Measurements from ENCODE around the gene TRAPPC10. TPM values are rescaled to one million over a fixed set of nuclear protein-coding genes. Genes with fewer than 3 reads are reported as not detected.

The TRAPPC10 gene
- total and polyA plus RNA-seq, 2 donors from 2014 or later = 8.8 to 48.5 TPM

DNA sequence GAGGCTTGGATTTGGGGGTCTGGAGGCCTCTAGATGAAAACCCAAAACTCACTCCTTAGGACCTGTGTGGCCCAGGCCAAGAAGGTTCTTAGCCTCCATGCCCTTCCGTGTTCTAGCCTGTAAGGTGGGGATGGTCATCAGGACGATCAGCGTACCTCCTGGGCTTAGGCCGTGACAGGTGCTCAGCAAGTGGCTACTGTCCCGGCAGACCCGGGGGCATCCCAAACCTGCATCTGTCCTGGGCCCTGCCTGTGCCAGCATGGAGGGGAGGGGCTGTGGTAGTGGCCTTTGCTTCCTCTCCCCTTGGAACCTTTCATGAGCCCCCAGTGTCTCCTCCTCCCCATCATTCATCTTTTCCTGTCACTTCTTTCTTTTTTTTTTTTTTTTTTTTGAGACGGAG, 22.7 kb upstream of the TRAPPC10 start:
- no peaks in the 10 kb centered on the region for H3K9me3 ChIP-seq (ENCODE audit: control insufficient read depth in 2 of 3, insufficient read depth in 1 of 3, low read length in 3 of 3)
- no peak overlapping the region for H3K4me3 ChIP-seq (ENCODE audit: low read length in 3 of 3)
- DNase-seq (peak in 1 of 5 donors; percentile 43), FAIRE-seq (no peak)
- no peaks in the 10 kb centered on the region for H3K4me1 ChIP-seq (ENCODE audit: control insufficient read depth in 2 of 3, insufficient read depth in 2 of 3, low read depth in 1 of 3, low read length in 3 of 3)
- H3K27me3 ChIP-seq (ENCODE audit: control insufficient read depth, insufficient read depth, low read length) = no peaks in the 10 kb centered on the region
- no peak overlapping the region for H3K27ac ChIP-seq (ENCODE audit: low read depth in 2 of 2, low read length in 2 of 2)
- H3K36me3 ChIP-seq (ENCODE audit: control insufficient read depth in 2 of 3, insufficient read depth in 3 of 3, low read length in 3 of 3) = no peaks in the 10 kb centered on the region
- TF ChIP-seq, protein P1, sequence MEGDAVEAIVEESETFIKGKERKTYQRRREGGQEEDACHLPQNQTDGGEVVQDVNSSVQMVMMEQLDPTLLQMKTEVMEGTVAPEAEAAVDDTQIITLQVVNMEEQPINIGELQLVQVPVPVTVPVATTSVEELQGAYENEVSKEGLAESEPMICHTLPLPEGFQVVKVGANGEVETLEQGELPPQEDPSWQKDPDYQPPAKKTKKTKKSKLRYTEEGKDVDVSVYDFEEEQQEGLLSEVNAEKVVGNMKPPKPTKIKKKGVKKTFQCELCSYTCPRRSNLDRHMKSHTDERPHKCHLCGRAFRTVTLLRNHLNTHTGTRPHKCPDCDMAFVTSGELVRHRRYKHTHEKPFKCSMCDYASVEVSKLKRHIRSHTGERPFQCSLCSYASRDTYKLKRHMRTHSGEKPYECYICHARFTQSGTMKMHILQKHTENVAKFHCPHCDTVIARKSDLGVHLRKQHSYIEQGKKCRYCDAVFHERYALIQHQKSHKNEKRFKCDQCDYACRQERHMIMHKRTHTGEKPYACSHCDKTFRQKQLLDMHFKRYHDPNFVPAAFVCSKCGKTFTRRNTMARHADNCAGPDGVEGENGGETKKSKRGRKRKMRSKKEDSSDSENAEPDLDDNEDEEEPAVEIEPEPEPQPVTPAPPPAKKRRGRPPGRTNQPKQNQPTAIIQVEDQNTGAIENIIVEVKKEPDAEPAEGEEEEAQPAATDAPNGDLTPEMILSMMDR (IDR thresholded peaks at IDR 0.05; ENCODE audit: borderline replicate concordance, extremely low read depth, insufficient read depth) = no peak
- intact Hi-C loops (cut with DNase I) = no loop called here
- H3K9ac ChIP-seq (ENCODE audit: low read length in 3 of 3) = no peak overlapping the region

DNA sequence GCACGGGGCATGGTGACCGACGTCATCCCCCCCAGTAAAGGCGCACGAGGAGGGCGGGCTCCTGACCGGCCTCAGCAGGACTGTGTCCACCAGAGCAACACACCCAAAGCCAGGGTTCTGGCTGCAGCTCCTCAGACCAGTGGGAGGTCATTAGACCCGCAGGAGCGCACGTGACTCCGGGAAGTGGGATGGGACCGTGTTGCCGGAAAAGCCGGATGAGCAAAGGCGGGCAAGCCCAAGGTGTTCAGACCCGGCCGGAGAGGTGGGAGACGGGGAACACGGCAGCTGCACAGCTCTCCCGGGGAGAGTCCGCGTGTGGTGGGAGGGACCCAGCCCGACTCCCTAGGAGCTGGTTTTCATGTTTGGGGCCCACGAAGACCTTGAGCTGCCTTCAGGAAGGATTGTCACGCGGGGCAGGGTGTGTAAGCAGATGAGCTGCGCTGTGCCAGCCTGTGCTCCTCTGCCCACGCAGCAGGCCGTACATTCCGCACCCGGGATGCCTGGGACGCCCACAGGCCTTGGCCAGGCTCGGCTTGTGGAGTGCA, 20.6 kb upstream of the TRAPPC10 start:
- Histone ChIP-seq H3K27ac (ENCODE audit: low read depth in 2 of 2, low read length in 2 of 2) (no peak overlapping the region), H3K27me3 (ENCODE audit: control insufficient read depth, insufficient read depth, low read length) (no peaks in the 10 kb centered on the region), H3K4me1 (ENCODE audit: control insufficient read depth in 2 of 3, insufficient read depth in 2 of 3, low read depth in 1 of 3, low read length in 3 of 3) (no peaks in the 10 kb centered on the region), H3K9me3 (ENCODE audit: control insufficient read depth in 2 of 3, insufficient read depth in 1 of 3, low read length in 3 of 3) (no peaks in the 10 kb centered on the region), H3K36me3 (ENCODE audit: control insufficient read depth in 2 of 3, insufficient read depth in 3 of 3, low read length in 3 of 3) (no peaks in the 10 kb centered on the region), H3K9ac (ENCODE audit: low read length in 3 of 3) (no peak overlapping the region), H3K4me3 (ENCODE audit: low read length in 3 of 3) (no peak overlapping the region)
- intact Hi-C loops (cut with DNase I) = no loop called here
- DNase-seq = peak in 1 of 5 donors; percentile 55
- no peak for FAIRE-seq
- TF ChIP-seq, protein P1 (IDR thresholded peaks at IDR 0.05; ENCODE audit: borderline replicate concordance, extremely low read depth, insufficient read depth) = no peak

DNA sequence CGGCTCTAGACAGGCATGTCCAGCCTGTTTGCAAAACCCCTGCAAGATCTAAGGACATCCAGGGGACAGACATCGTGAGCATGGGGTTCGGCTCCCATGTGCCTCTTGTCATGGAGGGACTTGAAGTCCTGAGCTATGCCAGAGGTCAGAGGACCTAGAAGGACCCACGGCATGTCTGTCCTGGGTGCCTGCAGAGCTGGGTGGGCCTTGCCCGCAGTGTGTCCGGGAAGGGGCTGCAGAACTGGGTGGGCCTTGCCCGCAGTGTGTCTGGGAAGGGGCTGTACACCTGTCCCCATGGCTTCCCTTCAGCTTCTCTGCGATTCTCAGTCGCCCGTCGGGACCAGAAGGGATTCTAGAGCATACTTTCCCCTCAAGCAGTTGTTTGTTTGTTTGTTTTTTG, 20.0 kb upstream of the TRAPPC10 start:
- H3K27me3 ChIP-seq (ENCODE audit: control insufficient read depth, insufficient read depth, low read length) = no peaks in the 10 kb centered on the region
- H3K4me3 ChIP-seq (ENCODE audit: low read length in 3 of 3) = no peak overlapping the region
- H3K9me3 ChIP-seq (ENCODE audit: control insufficient read depth in 2 of 3, insufficient read depth in 1 of 3, low read length in 3 of 3) = no peaks in the 10 kb centered on the region
- H3K27ac ChIP-seq (ENCODE audit: low read depth in 2 of 2, low read length in 2 of 2) = no peak overlapping the region
- no peak overlapping the region for H3K9ac ChIP-seq (ENCODE audit: low read length in 3 of 3)
- TF ChIP-seq, protein P1 (IDR thresholded peaks at IDR 0.05; ENCODE audit: borderline replicate concordance, extremely low read depth, insufficient read depth) = no peak
- no peaks in the 10 kb centered on the region for H3K4me1 ChIP-seq (ENCODE audit: control insufficient read depth in 2 of 3, insufficient read depth in 2 of 3, low read depth in 1 of 3, low read length in 3 of 3)
- H3K36me3 ChIP-seq (ENCODE audit: control insufficient read depth in 2 of 3, insufficient read depth in 3 of 3, low read length in 3 of 3) = no peaks in the 10 kb centered on the region
- no peak for DNase-seq
- intact Hi-C loops (cut with DNase I) = no loop called here
- no peak for FAIRE-seq

DNA sequence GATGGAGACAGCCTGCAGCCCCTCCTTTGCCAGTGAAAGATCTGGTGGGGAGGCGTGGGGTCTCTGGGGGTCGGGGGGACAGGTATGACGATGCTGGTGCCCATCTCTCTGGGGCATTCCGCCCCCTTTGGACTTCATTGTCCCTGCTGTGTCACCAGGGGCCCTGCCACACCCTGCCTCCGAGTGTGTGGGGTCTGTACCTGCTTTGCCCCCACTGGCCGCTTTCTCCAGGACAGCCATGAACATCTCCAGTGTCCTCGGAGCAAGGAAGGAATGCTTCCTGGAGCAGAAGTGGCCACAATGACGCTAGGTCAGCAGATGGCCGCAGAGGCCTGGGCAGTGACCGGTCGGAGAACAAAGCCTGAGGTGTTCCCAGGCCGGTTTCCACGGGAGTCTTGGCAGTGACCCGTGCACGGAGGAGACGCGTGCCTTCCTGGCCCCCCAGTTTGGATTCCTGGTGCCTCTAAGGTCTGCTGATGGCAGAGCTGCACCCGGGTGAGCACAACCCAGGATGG, 18.6 kb upstream of the TRAPPC10 start:
- TF ChIP-seq, protein P1 (IDR thresholded peaks at IDR 0.05; ENCODE audit: borderline replicate concordance, extremely low read depth, insufficient read depth) = no peak
- DNase-seq (no peak), FAIRE-seq (no peak)
- intact Hi-C loops (cut with DNase I) = no loop called here
- no peak overlapping the region for H3K9ac ChIP-seq (ENCODE audit: low read length in 3 of 3)
- H3K4me3 ChIP-seq (ENCODE audit: low read length in 3 of 3) = no peak overlapping the region
- no peaks in the 10 kb centered on the region for H3K27me3 ChIP-seq (ENCODE audit: control insufficient read depth, insufficient read depth, low read length)
- H3K9me3 ChIP-seq (ENCODE audit: control insufficient read depth in 2 of 3, insufficient read depth in 1 of 3, low read length in 3 of 3) = no peaks in the 10 kb centered on the region
- no peaks in the 10 kb centered on the region for H3K4me1 ChIP-seq (ENCODE audit: control insufficient read depth in 2 of 3, insufficient read depth in 2 of 3, low read depth in 1 of 3, low read length in 3 of 3)
- H3K27ac ChIP-seq (ENCODE audit: low read depth in 2 of 2, low read length in 2 of 2) = no peak overlapping the region
- no peaks in the 10 kb centered on the region for H3K36me3 ChIP-seq (ENCODE audit: control insufficient read depth in 2 of 3, insufficient read depth in 3 of 3, low read length in 3 of 3)

Measured in kidney (tissue), 14 donors.